Measurements from ENCODE around the gene MUC22. TPM values are rescaled to one million over a fixed set of nuclear protein-coding genes. Genes with fewer than 3 reads are reported as not detected.

The MUC22 gene
- polyA plus RNA-seq, 1 experiment: not detected

GRCh38 chr6:31068669-31069340 lies 58.5 kb downstream of the MUC22 start:
- Histone ChIP-seq H3K4me3 (ENCODE audit: low read depth, low read length) (no peak overlapping the region), H3K36me3 (ENCODE audit: control insufficient read depth, insufficient read depth, low read length) (no peaks in the 10 kb centered on the region), H3K27me3 (ENCODE audit: control insufficient read depth, insufficient read depth, low read length) (peaks cover 3% of the 10 kb centered on the region; the same call in 1 of the 2 replicates)
- TF ChIP-seq CTCF (IDR thresholded peaks at IDR 0.05; ENCODE audit: insufficient read depth, low read depth, low read length): peak; percentile 92
- DNase-seq (ENCODE audit: low read depth): no peak
- POLR2A ChIA-PET: no interaction called here
- CTCF ChIA-PET: interaction anchor here (0.6 to 4.3 kb wide), 22 partner anchors 8 to 396 kb away, joined by 3 to 168 read pairs (median 10); partner anchors contain the start of genes DHX16, MUCL3, PSORS1C1 and VARS2

- POLR2A ChIA-PET: interaction anchor here (0.6 kb wide), 2 partner anchors 99 to 157 kb away, joined by 4 read pairs; partner anchors contain the start of gene VARS2
- CTCF ChIA-PET: interaction anchor here (0.6 to 4.3 kb wide), 30 partner anchors 9 to 899 kb away, joined by 3 to 168 read pairs (median 6); partner anchors contain the start of genes GTF2H4, MUCL3, PSORS1C1 and SFTA2
- Histone ChIP-seq H3K27me3 (ENCODE audit: control insufficient read depth, insufficient read depth, low read length) (no peaks in the 10 kb centered on the region), H3K4me3 (ENCODE audit: low read depth, low read length) (no peak overlapping the region), H3K36me3 (ENCODE audit: control insufficient read depth, insufficient read depth, low read length) (no peaks in the 10 kb centered on the region)
- no peak for DNase-seq (ENCODE audit: low read depth)
- TF ChIP-seq CTCF (IDR thresholded peaks at IDR 0.05; ENCODE audit: insufficient read depth, low read depth, low read length): peak; percentile 76
Measured at GRCh38 chr6:31070711-31071197, 60.5 kb downstream of the MUC22 start.

- Histone ChIP-seq H3K4me3 (ENCODE audit: low read depth, low read length) (no peak overlapping the region), H3K27me3 (ENCODE audit: control insufficient read depth, insufficient read depth, low read length) (no peaks in the 10 kb centered on the region), H3K36me3 (ENCODE audit: control insufficient read depth, insufficient read depth, low read length) (no peaks in the 10 kb centered on the region)
- no peak for DNase-seq (ENCODE audit: low read depth)
- POLR2A ChIA-PET: no interaction called here
- CTCF ChIA-PET: interaction anchor here (0.9 to 10.4 kb wide), 6 partner anchors 10 to 246 kb away, joined by 3 to 194 read pairs (median 6); partner anchors contain the start of gene VARS2
- TF ChIP-seq CTCF (IDR thresholded peaks at IDR 0.05; ENCODE audit: insufficient read depth, low read depth, low read length): no peak
Measured at GRCh38 chr6:31074401-31074800, 64.1 kb downstream of the MUC22 start.

- TF ChIP-seq CTCF (IDR thresholded peaks at IDR 0.05; ENCODE audit: insufficient read depth, low read depth, low read length): no peak
- CTCF ChIA-PET: interaction anchor here (0.7 to 10.4 kb wide), 6 partner anchors 10 to 605 kb away, joined by 3 to 194 read pairs (median 5); partner anchors contain the start of gene VARS2
- H3K27me3 ChIP-seq (ENCODE audit: control insufficient read depth, insufficient read depth, low read length): no peaks in the 10 kb centered on the region
- no peak for DNase-seq (ENCODE audit: low read depth)
- POLR2A ChIA-PET: no interaction called here
- no peaks in the 10 kb centered on the region for H3K36me3 ChIP-seq (ENCODE audit: control insufficient read depth, insufficient read depth, low read length)
- H3K4me3 ChIP-seq (ENCODE audit: low read depth, low read length): no peak overlapping the region
Measured at GRCh38 chr6:31075528-31075927, 65.3 kb downstream of the MUC22 start.

- no peak overlapping the region for H3K4me3 ChIP-seq (ENCODE audit: low read depth, low read length)
- H3K36me3 ChIP-seq (ENCODE audit: control insufficient read depth, insufficient read depth, low read length): no peaks in the 10 kb centered on the region
- ChIA-PET CTCF (interaction anchor here (0.6 to 10.4 kb wide), 5 partner anchors 9 to 248 kb away, joined by 6 to 194 read pairs (median 7); partner anchors contain the start of gene VARS2), POLR2A (no interaction called here)
- no peaks in the 10 kb centered on the region for H3K27me3 ChIP-seq (ENCODE audit: control insufficient read depth, insufficient read depth, low read length)
- TF ChIP-seq CTCF (IDR thresholded peaks at IDR 0.05; ENCODE audit: insufficient read depth, low read depth, low read length): no peak
- DNase-seq (ENCODE audit: low read depth): no peak
Measured at GRCh38 chr6:31076611-31077010, 66.3 kb downstream of the MUC22 start.

Measured in BJ (cell line).